Fibroblast of lung (primary cell): ENCODE data around the gene NCOA4. TPM values are rescaled to one million over a fixed set of nuclear protein-coding genes. Genes with fewer than 3 reads are reported as not detected.
"Not testable (repeated sequence)": the region's sequence is repeated elsewhere in the genome, so short reads cannot be mapped to it uniquely, and the experiment has no call there.

Experiments used
- DNase-seq, 2 donors: peaks; one replicate each; pipeline versions ENCODE4 v3.0.0 to v3.0.0-alpha.2; 2010; ENCODE audit warnings: low read depth in 2 of 2
- H2AFZ ChIP-seq: 2 replicates; pipeline ENCODE4 v1.5.1; 2012; ENCODE audit warnings: low read length, control low read depth, inconsistent platforms
- H3K27ac ChIP-seq: 2 replicates; pipeline ENCODE4 v1.5.1; 2011; ENCODE audit warnings: low read length, control low read depth; ENCODE audit not compliant: insufficient read depth
- H3K27me3 ChIP-seq: 2 replicates; pipeline ENCODE4 v1.5.1; 2011; ENCODE audit warnings: mild to moderate bottlenecking, low read length; ENCODE audit not compliant: control insufficient read depth, insufficient read depth
- H3K36me3 ChIP-seq: 2 replicates; pipeline ENCODE4 v1.5.1; 2011; ENCODE audit warnings: low read length; ENCODE audit not compliant: control insufficient read depth, insufficient read depth
- H3K4me1 ChIP-seq: 2 replicates; pipeline ENCODE4 v1.5.1; 2011; ENCODE audit warnings: low read length; ENCODE audit not compliant: control insufficient read depth, insufficient read depth; ENCODE audit errors: extremely low read depth
- H3K4me2 ChIP-seq: 2 replicates; pipeline ENCODE4 v1.5.1; 2011; ENCODE audit warnings: low read length, control low read depth; ENCODE audit not compliant: insufficient read depth; ENCODE audit errors: extremely low read depth
- H3K4me3 ChIP-seq, 4 experiments: fragments of 200-600 bp in 1 of 4; sonication (generic) in 1 of 4; replicated peaks in 1 of 4; 2 replicates each; pipeline ENCODE4 v1.5.1; 2011 to 2016; ENCODE audit warnings: low read length in 4 of 4, low read depth in 3 of 4, mild to moderate bottlenecking in 3 of 4, control low read depth in 2 of 4, inconsistent platforms in 1 of 4, mixed read lengths in 1 of 4; ENCODE audit not compliant: insufficient read depth in 1 of 4; ENCODE audit errors: control extremely low read depth in 1 of 4
- H3K79me2 ChIP-seq: 2 replicates; pipeline ENCODE4 v1.5.1; 2012; ENCODE audit warnings: mild to moderate bottlenecking, low read length, inconsistent platforms; ENCODE audit not compliant: control insufficient read depth, insufficient read depth
- H3K9ac ChIP-seq: 2 replicates; pipeline ENCODE4 v1.5.1; 2011; ENCODE audit warnings: mild to moderate bottlenecking, low read length, control low read depth; ENCODE audit not compliant: insufficient read depth
- H3K9me3 ChIP-seq: 2 replicates; pipeline ENCODE4 v1.5.1; 2012; ENCODE audit warnings: low read depth, low read length; ENCODE audit not compliant: control insufficient read depth, insufficient read depth
- H4K20me1 ChIP-seq: 2 replicates; pipeline ENCODE4 v1.5.1; 2011; ENCODE audit warnings: low read length; ENCODE audit not compliant: control insufficient read depth, insufficient read depth; ENCODE audit errors: extremely low read depth
- CTCF ChIP-seq, 2 donors: IDR thresholded peaks in 1 of 2; conservative IDR thresholded peaks in 1 of 2; 1 replicate in 1 of 2; 2 replicates in 1 of 2; pipeline ENCODE4 v1.5.1; 2011 to 2012; ENCODE audit warnings: low read length in 2 of 2, control low read depth in 1 of 2, inconsistent platforms in 1 of 2, low read depth in 1 of 2, mild to moderate bottlenecking in 1 of 2
- polyA plus RNA-seq, 2 donors: library from polyadenylated mRNA; depleted of rRNA in 1 of 2; stranded (reverse) in 1 of 2; unstranded in 1 of 2; fragments of >200 nt; gene quantifications; 2 replicates each; pipeline ENCODE4 v1.2.1, GENCODE V29; 2011 to 2012; ENCODE audit warnings: missing spikeins in 1 of 2
- total RNA-seq: library from RNA; depleted of rRNA; stranded (reverse); fragments of >200 nt; gene quantifications from 2 replicates; pipeline ENCODE4 v1.2.1, GENCODE V29; 2014

The NCOA4 gene
- total and polyA plus RNA-seq, 2 donors (not counting 1 experiment from before 2014, with no cell fraction given): 140 to 175 TPM

- TF ChIP-seq CTCF (conservative IDR thresholded peaks at IDR 0.05 in 1 of 2, IDR thresholded peaks at IDR 0.05 in 1 of 2; ENCODE audit: low read depth in 1 of 2, low read length in 2 of 2): peak; percentile 21 to 39
- not testable (repeated sequence) for H3K27ac ChIP-seq, H3K79me2 ChIP-seq, H4K20me1 ChIP-seq, H3K36me3 ChIP-seq, H3K4me2 ChIP-seq, H3K27me3 ChIP-seq, H2AFZ ChIP-seq, H3K4me1 ChIP-seq, H3K9me3 ChIP-seq, H3K9ac ChIP-seq, H3K4me3 ChIP-seq
- peak; percentile 52 to 79 for DNase-seq
Observed at GRCh38 chr10:45983538-45984186, 46.8 kb downstream of the NCOA4 start.

GRCh38 chr10:45981367-45981766 is 49.1 kb downstream of the NCOA4 start:
- H3K27me3 ChIP-seq, H3K9me3 ChIP-seq, H3K9ac ChIP-seq, DNase-seq, H3K27ac ChIP-seq, H3K4me3 ChIP-seq, H4K20me1 ChIP-seq, H3K36me3 ChIP-seq, H3K4me1 ChIP-seq, H3K79me2 ChIP-seq, H2AFZ ChIP-seq, H3K4me2 ChIP-seq: not testable (repeated sequence)

- H3K36me3 ChIP-seq, H3K4me1 ChIP-seq, H3K9ac ChIP-seq, H3K4me3 ChIP-seq, H3K27me3 ChIP-seq, DNase-seq, H3K9me3 ChIP-seq, H2AFZ ChIP-seq, H3K27ac ChIP-seq, H3K4me2 ChIP-seq, H4K20me1 ChIP-seq: not testable (repeated sequence)
- peaks cover 18% of the 10 kb centered on the region for H3K79me2 ChIP-seq
Observed at GRCh38 chr10:45978554-45978953, 51.9 kb downstream of the NCOA4 start.

- DNase-seq, H3K4me1 ChIP-seq, H3K27me3 ChIP-seq, H4K20me1 ChIP-seq, H3K27ac ChIP-seq, H3K36me3 ChIP-seq, H2AFZ ChIP-seq, H3K4me2 ChIP-seq, H3K9ac ChIP-seq, H3K9me3 ChIP-seq: not testable (repeated sequence)
- H3K79me2 ChIP-seq: peaks cover 48% of the 10 kb centered on the region
- H3K4me3 ChIP-seq: peak overlapping the region in 1 of 4 experiments; percentile 25
Observed at GRCh38 chr10:45974041-45974440, 56.4 kb downstream of the NCOA4 start.

GRCh38 chr10:45972813-45973169 is 57.6 kb downstream of the NCOA4 start:
- not testable (repeated sequence) for H3K27me3 ChIP-seq, H3K9me3 ChIP-seq, H2AFZ ChIP-seq, H3K4me1 ChIP-seq, H3K36me3 ChIP-seq, H4K20me1 ChIP-seq
- H3K4me2 ChIP-seq: peak overlapping the region; percentile 80
- H3K4me3 ChIP-seq: peak overlapping the region; percentile 50 to 93 (median 69)
- peak; percentile 2 to 32 for DNase-seq
- H3K27ac ChIP-seq: peak overlapping the region; percentile 80
- H3K9ac ChIP-seq: peak overlapping the region; percentile 68
- H3K79me2 ChIP-seq: peaks cover 51% of the 10 kb centered on the region

GRCh38 chr10:45972106-45972812 is 58.2 kb downstream of the NCOA4 start, which contains the start of gene TIMM23:
Gene TIMM23, plus strand, starts transcription at chr10:45972489. Its CDS starts 136 bp downstream, at chr10:45972625.
- H3K27me3 ChIP-seq, H3K4me1 ChIP-seq: not testable (repeated sequence)
- H3K4me2 ChIP-seq: peak within 1 kb of the TSS; percentile 80

More at GRCh38 chr10:45972106-45972812, 58.2 kb downstream of the NCOA4 start, which contains the start of gene TIMM23:
- peak within 1 kb of the TSS; percentile 50 to 93 (median 69) for H3K4me3 ChIP-seq
- H3K79me2 ChIP-seq: peaks cover 49% of the 10 kb centered on the region
- peak within 1 kb of the TSS; percentile 80 for H3K27ac ChIP-seq
- DNase-seq: peak; percentile 85 to 88
- not testable (repeated sequence) for H3K36me3 ChIP-seq, H3K9me3 ChIP-seq, H4K20me1 ChIP-seq
- peak within 1 kb of the TSS; percentile 83 for H2AFZ ChIP-seq
- H3K9ac ChIP-seq: peak within 1 kb of the TSS; percentile 68
